H1 (cell line): ENCODE measurements around the gene TM9SF1. TPM values are rescaled to one million over a fixed set of nuclear protein-coding genes. Genes with fewer than 3 reads are reported as not detected.

Experiments
- CTCF ChIA-PET: fragments of 300-600 bp; sonication (Branson Sonifier 250); formaldehyde crosslinking; loops from one replicate; lab custom pipeline; 2021; ENCODE audit not compliant: partially characterized antibody; lab: Charles Lee
- POLR2A ChIA-PET: fragments of 300-600 bp; sonication (Branson Sonifier 250); formaldehyde crosslinking; loops from one replicate; lab custom pipeline; 2021; ENCODE audit warnings: inconsistent platforms; ENCODE audit not compliant: partially characterized antibody; lab: Charles Lee
- DNase-seq, 2 experiments: peaks; one replicate each; pipeline versions ENCODE4 v3.0.0 to v3.0.0-alpha.2; 2010 to 2022; ENCODE audit warnings: low spot score in 2 of 2, low read depth in 1 of 2, mixed read lengths in 1 of 2
- FAIRE-seq: peaks from 2 replicates; lab custom pipeline; 2011; peaks lifted over from hg19 to GRCh38; lab: Jason Lieb, UNC
- H2AFZ ChIP-seq: 2 replicates; pipeline ENCODE4 v1.8.1; 2012; ENCODE audit warnings: low read length, inconsistent platforms
- H2AK5ac ChIP-seq: 2 replicates; pipeline ENCODE4 v1.6.1; 2013; ENCODE audit warnings: low read depth, low read length
- H2BK120ac ChIP-seq: replicated peaks from 2 replicates; pipeline ENCODE3; 2013; ENCODE audit warnings: low read depth, low read length, inconsistent platforms
- H2BK12ac ChIP-seq: 2 replicates; pipeline ENCODE4 v1.6.1; 2013; ENCODE audit warnings: low read depth, low read length
- H2BK15ac ChIP-seq: 2 replicates; pipeline ENCODE4 v1.6.1; 2013; ENCODE audit warnings: low read length
- H2BK20ac ChIP-seq: 2 replicates; pipeline ENCODE4 v1.6.1; 2013; ENCODE audit warnings: low read length
- H2BK5ac ChIP-seq: 2 replicates; pipeline ENCODE4 v1.6.1; 2013; ENCODE audit warnings: low read depth, low read length
- H3K14ac ChIP-seq: 2 replicates; pipeline ENCODE4 v1.6.1; 2013; ENCODE audit warnings: inconsistent platforms; ENCODE audit not compliant: insufficient read length
- H3K18ac ChIP-seq: 2 replicates; pipeline ENCODE4 v1.6.1; 2013; ENCODE audit warnings: low read length; ENCODE audit errors: extremely low read depth
- H3K23ac ChIP-seq: 2 replicates; pipeline ENCODE4 v1.6.1; 2013; ENCODE audit warnings: inconsistent platforms; ENCODE audit not compliant: insufficient read length
- H3K23me2 ChIP-seq: 2 replicates; pipeline ENCODE4 v1.6.1; 2013; ENCODE audit warnings: low read depth, low read length
- H3K27ac ChIP-seq: 2 replicates; pipeline ENCODE4 v1.6.1; 2011; ENCODE audit warnings: low read depth, low read length, inconsistent platforms
- H3K27me3 ChIP-seq, 4 experiments: replicated peaks in 1 of 4; 1 replicate in 1 of 4; 2 replicates in 3 of 4; pipeline versions ENCODE4 v1.6.1 to v1.8.1; 2011 to 2013; ENCODE audit warnings: low read length in 3 of 4, mild to moderate bottlenecking in 3 of 4, inconsistent platforms in 2 of 4, mixed read lengths in 2 of 4, moderate library complexity in 1 of 4; ENCODE audit not compliant: control insufficient read depth in 3 of 4, insufficient read depth in 3 of 4; ENCODE audit errors: extremely low read depth in 1 of 4
- H3K36me3 ChIP-seq, 4 experiments: 2 replicates each; pipeline versions ENCODE4 v1.6.1 to v1.8.1; 2011 to 2013; ENCODE audit warnings: mild to moderate bottlenecking in 4 of 4, low read length in 3 of 4, moderate library complexity in 2 of 4, control low read depth in 1 of 4, inconsistent platforms in 1 of 4; ENCODE audit not compliant: insufficient read depth in 4 of 4, control insufficient read depth in 2 of 4
- H3K4ac ChIP-seq: replicated peaks from 2 replicates; pipeline ENCODE3; 2013; ENCODE audit warnings: low read length, low read depth, mixed read lengths, inconsistent platforms; ENCODE audit not compliant: insufficient read length
- H3K4me1 ChIP-seq, 4 experiments: replicated peaks in 1 of 4; 1 replicate in 1 of 4; 2 replicates in 3 of 4; pipeline versions ENCODE4 v1.6.1 to v1.8.1; 2011 to 2013; ENCODE audit warnings: low read length in 3 of 4, inconsistent platforms in 2 of 4, mixed read lengths in 1 of 4; ENCODE audit not compliant: insufficient read depth in 4 of 4, control insufficient read depth in 3 of 4
- H3K4me2 ChIP-seq, 2 experiments: 2 replicates each; pipeline versions ENCODE4 v1.6.1 to v1.8.1; 2011 to 2013; ENCODE audit warnings: low read depth in 2 of 2, low read length in 2 of 2, control low read depth in 1 of 2, inconsistent platforms in 1 of 2, mild to moderate bottlenecking in 1 of 2; ENCODE audit not compliant: insufficient read depth in 1 of 2
- H3K4me3 ChIP-seq, 4 experiments: fragments of 200-600, 300-600 bp in 1 of 4; sonication (generic), shearing (Covaris generic), sonication (Bioruptor Twin) in 1 of 4; 2 replicates each; pipeline versions ENCODE4 v1.5.1 to v1.8.1; 2011 to 2016; ENCODE audit warnings: low read length in 4 of 4, low read depth in 3 of 4, control low read depth in 2 of 4, inconsistent platforms in 2 of 4, mild to moderate bottlenecking in 2 of 4, mixed read lengths in 1 of 4, moderate library complexity in 1 of 4; ENCODE audit not compliant: insufficient read depth in 2 of 4; ENCODE audit errors: extremely low read depth in 1 of 4
- H3K56ac ChIP-seq: replicated peaks from 2 replicates; pipeline ENCODE3; 2013; ENCODE audit warnings: low read depth, mild to moderate bottlenecking, mixed read lengths, low read length, inconsistent platforms; ENCODE audit not compliant: insufficient read length
- H3K79me1 ChIP-seq: 2 replicates; pipeline ENCODE4 v1.6.1; 2013; ENCODE audit warnings: low read depth, low read length, control low read depth
- H3K79me2 ChIP-seq, 2 experiments: 2 replicates each; pipeline versions ENCODE4 v1.6.1 to v1.8.1; 2012 to 2013; ENCODE audit warnings: low read length in 2 of 2, mild to moderate bottlenecking in 2 of 2, inconsistent platforms in 1 of 2; ENCODE audit not compliant: insufficient read depth in 2 of 2, control insufficient read depth in 1 of 2
- H3K9ac ChIP-seq, 4 experiments: replicated peaks in 1 of 4; 1 replicate in 1 of 4; 2 replicates in 3 of 4; pipeline versions ENCODE4 v1.6.1 to v1.8.1; 2011 to 2013; ENCODE audit warnings: low read depth in 3 of 4, low read length in 3 of 4, control low read depth in 2 of 4, mild to moderate bottlenecking in 2 of 4, moderate library complexity in 2 of 4, inconsistent platforms in 1 of 4; ENCODE audit errors: extremely low read depth in 1 of 4
- H3K9me3 ChIP-seq, 2 experiments: 2 replicates each; pipeline versions ENCODE4 v1.6.1 to v1.8.1; 2012 to 2013; ENCODE audit warnings: mild to moderate bottlenecking in 2 of 2, moderate library complexity in 2 of 2, control low read depth in 1 of 2, inconsistent platforms in 1 of 2, low read depth in 1 of 2, low read length in 1 of 2, mixed read lengths in 1 of 2; ENCODE audit not compliant: insufficient read depth in 2 of 2
- H4K20me1 ChIP-seq, 2 experiments: replicated peaks in 1 of 2; 2 replicates each; pipeline versions ENCODE3 to v1.8.1; 2011 to 2013; ENCODE audit warnings: inconsistent platforms in 2 of 2, low read length in 2 of 2, mild to moderate bottlenecking in 1 of 2; ENCODE audit not compliant: insufficient read depth in 2 of 2, control insufficient read depth in 1 of 2
- H4K5ac ChIP-seq: 2 replicates; pipeline ENCODE4 v1.6.1; 2013; ENCODE audit warnings: low read length, low read depth, mixed read lengths, inconsistent platforms; ENCODE audit not compliant: insufficient read length
- H4K8ac ChIP-seq: 2 replicates; pipeline ENCODE4 v1.8.0; 2013; ENCODE audit warnings: mild to moderate bottlenecking, moderate library complexity, low read length, inconsistent platforms; ENCODE audit not compliant: insufficient read depth; ENCODE audit errors: extremely low read depth
- H4K91ac ChIP-seq: replicated peaks from 2 replicates; pipeline ENCODE3; 2013; ENCODE audit warnings: low read length, mixed read lengths, inconsistent platforms; ENCODE audit not compliant: insufficient read length
- GTF2F1 ChIP-seq: IDR thresholded peaks from 2 replicates; pipeline ENCODE4 v1.6.1; 2012; ENCODE audit warnings: low read depth, low read length, improper control_type of control experiment, borderline replicate concordance
- TAF7 ChIP-seq: optimal IDR thresholded peaks from 2 replicates; pipeline ENCODE3; 2011; ENCODE audit warnings: low read depth, mild to moderate bottlenecking, inconsistent platforms, low read length, moderate library complexity, borderline replicate concordance
- WGBS, 2 experiments: shearing (Covaris generic) in 1 of 2; methylation state at CpG; one replicate each; pipeline versions ENCODE4 v1.1.6 to v1.1.7; 2013 to 2015; ENCODE audit warnings: low lambda C conversion rate in 2 of 2, mixed read lengths in 2 of 2, inconsistent platforms in 1 of 2, low coverage in 1 of 2, missing lambda C conversion rate in 1 of 2; ENCODE audit not compliant: insufficient replicate concordance in 2 of 2, insufficient coverage in 1 of 2, insufficient read length in 1 of 2; ENCODE audit errors: extremely low coverage in 1 of 2, missing lambda C conversion rate in 1 of 2; 5-methylcytosine and 5-hydroxymethylcytosine counted together
- polyA plus RNA-seq, 7 experiments: library from polyadenylated mRNA; depleted of rRNA in 3 of 7; stranded (reverse) in 5 of 7; unstranded in 2 of 7; fragments of >200 nt in 5 of 7; fragments of 200-250 nt in 2 of 7; gene quantifications; 1 replicate in 5 of 7; 2 replicates in 1 of 7; 4 replicates in 1 of 7; pipeline versions ENCODE4 v1.2.1 to v1.2.3, GENCODE V29; 2011 to 2013; ENCODE audit warnings: missing spikeins in 2 of 7, mixed read lengths in 2 of 7
- total RNA-seq: library from RNA; stranded (reverse); fragmentation: NEBNext Ultra II Directional; extraction: Animal tissue kit (Norgen Biotek cat#: 25700); gene quantifications from 2 replicates; pipeline ENCODE4 v1.2.1, GENCODE V29; 2021

TM9SF1 gene
- total and polyA plus RNA-seq, 2 of the 8 experiments (the other 6 are each of a cell fraction or from before 2014, with no cell fraction given), result 22.2 to 29.2 TPM

DNA sequence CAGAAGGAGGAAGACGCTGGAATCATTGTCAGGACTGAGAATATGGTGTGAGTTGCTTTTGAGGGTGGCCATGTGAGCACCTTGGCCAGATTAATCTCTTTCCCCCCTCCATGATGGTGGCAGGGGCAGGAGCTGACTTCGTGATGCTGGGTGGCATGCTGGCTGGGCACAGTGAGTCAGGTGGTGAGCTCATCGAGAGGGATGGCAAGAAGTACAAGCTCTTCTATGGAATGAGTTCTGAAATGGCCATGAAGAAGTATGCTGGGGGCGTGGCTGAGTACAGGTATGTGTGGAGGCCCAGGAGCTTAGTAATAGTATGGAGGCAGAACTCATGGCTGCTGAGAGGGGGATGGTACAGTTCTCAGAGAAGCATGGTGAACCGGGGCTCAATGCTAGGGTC is 42.9 kb upstream of the TM9SF1 start:
- FAIRE-seq (no peak), DNase-seq (no peak)
- no peak overlapping the region for H3K4ac ChIP-seq
- H4K5ac ChIP-seq, result no peak overlapping the region
- no peak overlapping the region for H2BK15ac ChIP-seq
- no peak overlapping the region for H2AFZ ChIP-seq
- no peak overlapping the region for H2BK12ac ChIP-seq
- TF ChIP-seq TAF7 (no peak), GTF2F1 (no peak)
- no peak overlapping the region for H3K4me2 ChIP-seq
- POLR2A ChIA-PET, result interaction anchor here (0.9 to 5.1 kb wide), 8 partner anchors 12 to 76 kb away, joined by 3 to 19 read pairs (median 4); partner anchors contain the start of genes CHMP4A and MDP1
- H3K14ac ChIP-seq, result no peak overlapping the region
- H2AK5ac ChIP-seq, result no peak overlapping the region
- H3K18ac ChIP-seq, result no peak overlapping the region
- no peaks in the 10 kb centered on the region for H3K9me3 ChIP-seq
- 84% methylated on average over 5 of the region's 5 CpGs; no CpG with 5 or more reads in 1 of the 2 experiments for WGBS, 2 experiments
- no peak overlapping the region for H3K9ac ChIP-seq
- H4K20me1 ChIP-seq, result peaks cover 3 to 16% of the 10 kb centered on the region in 2 experiments
- H2BK120ac ChIP-seq, result no peak overlapping the region
- no peaks in the 10 kb centered on the region; the same call in none of the 2 replicates for H3K79me1 ChIP-seq
- no peak overlapping the region for H2BK5ac ChIP-seq
- no peak overlapping the region for H3K23ac ChIP-seq
- peaks cover 9% of the 10 kb centered on the region for H3K23me2 ChIP-seq
- H2BK20ac ChIP-seq, result no peak overlapping the region
- H3K4me1 ChIP-seq, result peaks cover 0 to 10% (median 4%) of the 10 kb centered on the region in 4 experiments; a peak in 5 of 7 replicates
- no peak overlapping the region for H4K8ac ChIP-seq
- no peak overlapping the region for H4K91ac ChIP-seq
- no peaks in the 10 kb centered on the region; a peak in 1 of 7 replicates for H3K27me3 ChIP-seq
- CTCF ChIA-PET, result interaction anchor here (0.9 to 2.5 kb wide), 9 partner anchors 11 to 101 kb away, joined by 3 to 10 read pairs (median 6); partner anchors contain the start of genes CIDEB and MDP1
- H3K4me3 ChIP-seq, result no peak overlapping the region
- no peak overlapping the region for H3K27ac ChIP-seq
- peaks cover 19 to 58% (median 48%) of the 10 kb centered on the region in 4 experiments for H3K36me3 ChIP-seq
- H3K79me2 ChIP-seq, result peaks cover 0 to 14% of the 10 kb centered on the region in 2 experiments; a peak in 3 of 4 replicates
- H3K56ac ChIP-seq, result no peak overlapping the region
